Activated CD4-positive, alpha-beta T cell treated with anti-CD3 and anti-CD28 coated beads for 24 hours (primary cell): ENCODE data around the gene SRXN1.

Experiments used
- DNase-seq, 2 donors: peaks; one replicate each; pipeline ENCODE4 v3.0.0-alpha.2; 2020; ENCODE audit warnings: low read depth in 2 of 2

The SRXN1 gene

DNA sequence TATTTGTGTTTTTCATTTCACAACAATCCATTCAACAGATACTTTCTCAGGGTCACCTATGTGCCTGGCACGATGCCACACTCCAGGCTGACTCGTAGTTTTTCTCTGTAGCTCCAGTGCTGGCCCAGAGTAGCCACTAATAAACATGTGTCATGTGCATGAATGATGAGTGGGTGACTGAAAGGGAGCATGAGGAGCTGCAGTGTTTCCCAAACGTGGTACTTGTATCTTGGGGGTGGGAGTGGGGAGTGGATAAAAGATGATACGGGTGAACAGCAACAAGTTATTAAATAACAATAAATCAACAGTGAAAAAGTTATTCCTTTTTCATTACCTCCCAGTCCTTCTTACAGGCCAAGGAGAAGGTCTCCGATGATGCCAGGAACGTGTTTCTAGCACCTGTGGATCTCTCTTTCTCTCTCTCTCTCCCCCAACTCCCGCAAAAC is 17.1 kb downstream of the SRXN1 start:
- no peak for DNase-seq

- no peak for DNase-seq
These were observed 17.7 kb downstream of the SRXN1 start for GRCh38 chr20:635028-635892.

- DNase-seq = no peak
These were observed 18.7 kb downstream of the SRXN1 start for GRCh38 chr20:634148-634925.

GRCh38 chr20:631101-631500 is 21.9 kb downstream of the SRXN1 start:
- no peak for DNase-seq

DNA sequence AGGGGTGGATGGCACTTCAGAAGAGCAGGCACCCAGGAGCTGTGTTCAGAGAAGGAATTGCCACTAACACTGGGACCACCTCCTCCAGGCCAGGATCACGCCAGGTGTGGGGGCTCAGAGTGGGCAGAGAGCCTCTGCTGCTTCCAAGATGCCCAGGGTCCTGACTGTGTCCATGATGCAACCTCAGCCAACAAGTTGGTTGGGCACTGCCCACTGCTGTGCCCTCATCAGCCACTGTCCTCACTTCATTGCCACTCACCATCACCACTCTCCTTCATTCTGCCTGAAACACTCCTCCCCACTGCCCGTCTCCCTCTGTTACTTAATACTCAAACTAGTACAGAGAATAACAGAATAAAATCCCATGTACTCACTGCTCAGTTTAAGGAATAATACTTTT is 26.4 kb downstream of the SRXN1 start:
- no peak for DNase-seq

DNA sequence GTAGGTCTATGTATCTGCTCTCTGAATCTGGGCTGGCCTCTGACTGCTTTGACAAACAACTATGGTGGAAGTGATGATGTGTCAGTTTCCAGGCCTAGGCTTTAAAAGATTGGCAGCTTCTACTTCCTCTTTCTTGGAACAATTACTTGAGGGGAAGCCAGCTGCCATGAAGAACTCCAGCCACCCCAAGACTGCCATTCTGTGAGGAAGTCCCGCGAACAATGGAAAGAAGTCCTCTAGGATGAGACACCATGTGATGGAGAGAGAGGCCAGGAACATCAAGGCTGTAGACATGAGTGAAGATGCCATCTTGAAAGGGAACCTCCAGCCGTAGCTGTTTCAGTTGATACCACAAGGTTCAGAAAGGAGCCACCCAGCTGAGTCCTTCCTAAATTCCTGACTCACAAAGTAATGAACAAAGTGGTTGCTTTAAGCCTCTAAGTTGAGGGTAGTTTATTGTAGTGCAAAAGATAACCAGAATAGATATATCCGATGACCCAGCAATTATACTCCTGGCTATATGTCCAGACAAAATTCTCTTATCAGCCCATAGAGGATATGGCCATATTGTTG is 27.6 kb downstream of the SRXN1 start:
- no peak for DNase-seq

- DNase-seq = no peak
These were observed 29.3 kb downstream of the SRXN1 start for GRCh38 chr20:623704-624103.

- DNase-seq = no peak
These were observed 30.0 kb downstream of the SRXN1 start for GRCh38 chr20:623021-623420.

- no peak for DNase-seq
These were observed 30.8 kb downstream of the SRXN1 start for GRCh38 chr20:622161-622560.

DNA sequence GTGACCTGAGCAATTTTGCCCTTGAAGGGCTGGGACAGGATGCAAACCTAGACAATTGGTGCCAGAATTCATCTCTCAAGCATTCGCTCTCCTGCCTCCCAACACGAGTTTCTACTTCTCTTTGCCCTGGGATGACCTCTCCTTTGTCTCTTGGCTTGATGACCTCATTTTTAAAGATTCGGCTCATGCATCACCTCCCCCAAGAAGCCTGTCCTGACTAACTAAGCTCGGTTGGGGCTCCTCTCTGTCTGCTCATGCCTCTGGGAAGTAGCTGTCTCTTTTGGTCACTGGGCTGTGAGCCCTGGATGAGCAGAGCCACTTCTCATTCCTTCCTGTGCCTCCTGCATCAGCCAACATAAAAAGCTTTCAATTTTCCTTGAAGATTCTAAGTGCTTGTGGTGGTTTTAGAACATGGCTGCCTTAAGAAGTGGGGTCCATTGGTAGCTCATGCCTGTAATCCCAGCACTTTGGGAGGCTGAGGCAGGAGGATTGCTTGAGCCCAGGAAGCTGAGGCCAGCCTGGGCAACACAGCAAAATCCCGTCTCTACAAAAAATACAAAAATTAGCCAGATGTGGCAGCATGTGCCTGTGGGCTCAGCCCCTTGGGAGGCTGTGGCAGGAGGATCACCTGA is 31.8 kb downstream of the SRXN1 start:
- no peak for DNase-seq

- no peak for DNase-seq
These were observed 32.8 kb downstream of the SRXN1 start for GRCh38 chr20:620246-620645.

- no peak for DNase-seq
These were observed 34.0 kb downstream of the SRXN1 start for GRCh38 chr20:618980-619379.

- DNase-seq = no peak
These were observed 34.9 kb downstream of the SRXN1 start for GRCh38 chr20:617934-618690.

DNA sequence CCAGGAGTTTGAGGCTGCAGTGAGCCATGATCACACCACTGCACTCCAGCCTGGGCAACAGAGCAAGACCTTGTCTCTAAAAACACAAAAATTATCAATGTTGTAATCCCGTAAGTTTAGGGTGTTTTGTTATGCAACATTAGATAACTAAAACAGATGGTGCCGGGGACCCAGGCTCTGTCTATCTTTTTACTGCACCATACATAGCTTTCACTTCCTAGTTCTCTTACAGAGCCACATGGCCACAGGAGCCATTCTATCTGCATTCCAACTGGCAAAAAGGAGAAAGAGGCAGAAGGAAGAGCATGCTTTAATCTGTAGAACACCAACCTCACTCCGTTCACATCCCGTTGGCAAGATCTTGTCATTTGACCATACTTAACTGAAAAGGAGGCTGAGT is 37.5 kb downstream of the SRXN1 start:
- no peak for DNase-seq

GRCh38 chr20:611843-612185 is 41.2 kb downstream of the SRXN1 start:
- no peak for DNase-seq

DNA sequence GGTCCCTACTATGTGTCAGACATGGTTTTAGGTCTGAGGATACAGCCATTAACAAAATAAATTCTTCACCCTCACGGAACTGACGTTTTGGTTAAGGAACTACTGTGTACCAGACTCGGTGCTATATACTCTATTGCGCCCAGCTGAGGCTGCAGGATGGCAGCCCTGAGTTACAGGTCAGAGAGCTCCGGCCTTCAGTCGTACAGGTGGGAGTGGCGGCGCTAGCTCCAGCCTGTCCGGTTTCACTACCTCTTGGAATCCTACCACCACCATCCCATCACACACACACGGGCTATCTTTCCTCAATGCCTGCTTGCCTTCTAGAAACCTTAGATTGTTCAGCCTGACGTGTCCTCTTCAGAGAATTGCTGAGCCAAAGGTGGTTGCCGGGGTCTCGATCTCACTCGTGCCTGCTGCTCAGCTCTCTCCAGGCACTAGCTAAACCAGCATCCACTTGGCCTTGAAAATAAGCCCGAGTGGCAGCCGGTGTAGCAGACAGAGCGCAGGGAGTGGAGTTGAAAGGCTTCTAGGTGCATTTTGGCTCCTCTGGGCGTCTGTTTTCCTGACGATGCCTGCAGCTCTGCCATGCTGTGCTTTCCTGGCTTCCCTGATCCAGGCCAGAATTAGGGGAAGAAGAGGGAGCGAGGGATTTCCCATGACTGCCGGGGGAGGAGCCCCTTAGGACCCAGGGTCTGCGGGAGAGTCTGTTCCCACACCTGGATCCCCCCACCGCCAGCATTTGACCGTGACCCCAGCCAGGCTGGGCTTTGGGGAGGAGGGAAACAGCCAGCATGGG is 41.8 kb downstream of the SRXN1 start:
- no peak for DNase-seq

DNA sequence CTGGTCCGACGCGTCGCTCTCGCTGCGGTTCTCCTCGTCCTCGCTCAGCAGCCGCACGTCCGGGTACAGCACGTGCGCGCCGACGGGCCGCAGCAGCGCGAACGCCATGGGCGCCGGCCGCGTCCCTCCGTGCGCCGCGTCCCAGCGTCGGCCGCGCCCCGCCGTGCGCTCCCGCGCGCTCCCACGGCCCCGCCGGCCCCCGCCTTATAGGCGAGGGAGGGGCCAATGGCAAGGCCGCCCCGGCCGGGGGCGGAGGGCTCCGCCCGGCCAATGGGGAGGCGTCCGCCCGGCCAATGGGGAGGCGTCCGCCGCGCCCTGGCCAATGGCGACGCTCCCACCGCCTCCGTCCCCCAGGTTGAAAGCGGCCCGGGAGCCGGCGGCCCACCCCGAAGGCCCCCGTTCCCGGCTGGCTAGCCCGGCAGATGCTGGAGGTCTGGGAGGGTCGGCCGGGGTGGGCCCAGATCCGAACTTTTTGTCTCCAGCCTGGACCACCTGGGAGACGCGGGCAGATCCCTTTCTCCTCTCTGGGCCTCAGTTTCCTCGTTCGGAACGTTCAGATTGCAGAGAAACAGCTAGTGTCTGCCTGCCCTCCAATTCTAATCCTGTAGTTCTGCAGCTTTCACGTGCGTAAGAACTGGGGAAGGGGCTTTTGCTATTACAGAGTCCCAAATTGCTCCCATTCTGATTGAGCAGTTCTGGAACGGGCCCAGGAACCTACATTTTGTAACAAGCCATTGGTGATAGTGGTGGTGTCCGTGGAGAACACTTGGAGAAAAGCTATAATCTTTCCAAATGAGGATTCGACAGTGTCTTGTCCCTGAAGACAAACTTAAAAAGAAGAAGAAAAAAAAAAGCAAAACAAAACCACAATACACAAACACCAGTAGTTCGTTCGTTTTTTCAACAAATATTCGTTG is 42.6 kb downstream of the SRXN1 start, which contains the start of gene TCF15:
Gene TCF15 (minus strand): TSS at position 180 of the 917 bp plus-strand sequence. CDS start 72 bp downstream, at position 108.
- DNase-seq = no peak

- DNase-seq = no peak
These were observed 43.5 kb downstream of the SRXN1 start for GRCh38 chr20:609371-609964.

GRCh38 chr20:608970-609369 is 44.0 kb downstream of the SRXN1 start:
- no peak for DNase-seq
